Activated CD8-positive, alpha-beta T cell treated with anti-CD3 and anti-CD28 coated beads for 36 hours (primary cell): ENCODE results near the gene GSAP. TPM values are rescaled to one million over a fixed set of nuclear protein-coding genes. Genes with fewer than 3 reads are reported as not detected.

Experiments
- ATAC-seq: fragments of 200-7000 bp; cut with Tn5 transposase; one replicate; pipeline ENCODE4 v1.10.0; 2021; ENCODE audit warnings: mild to moderate bottlenecking, moderate library complexity
- CTCF ChIA-PET: fragments of 350-600 bp; sonication (Branson Sonifier 250); formaldehyde crosslinking; loops from one replicate; lab custom pipeline; 2021; ENCODE audit warnings: antibody characterized with exemption; lab: Charles Lee
- POLR2A ChIA-PET: fragments of 350-600 bp; sonication (Branson Sonifier 250); formaldehyde crosslinking; loops from one replicate; lab custom pipeline; 2021; ENCODE audit warnings: antibody characterized with exemption; lab: Charles Lee
- DNase-seq: peaks from one replicate; pipeline ENCODE4 v3.0.0-alpha.2; 2020
- H3K27ac Mint-ChIP-seq: one replicate; pipeline ENCODE4 v1.8.0; 2021; ENCODE audit warnings: mild to moderate bottlenecking, mixed read lengths
- H3K27me3 Mint-ChIP-seq: one replicate; pipeline ENCODE4 v1.8.0; 2021; ENCODE audit warnings: mixed read lengths
- H3K36me3 Mint-ChIP-seq: one replicate; pipeline ENCODE4 v1.8.0; 2021; ENCODE audit warnings: low read depth, mixed read lengths
- H3K4me1 Mint-ChIP-seq: one replicate; pipeline ENCODE4 v1.8.0; 2021; ENCODE audit warnings: low read depth, mixed read lengths
- H3K4me3 Mint-ChIP-seq: one replicate; pipeline ENCODE4 v1.8.0; 2021; ENCODE audit warnings: mild to moderate bottlenecking, moderate library complexity, mixed read lengths
- H3K9me3 Mint-ChIP-seq: one replicate; pipeline ENCODE4 v1.8.0; 2021; ENCODE audit warnings: mixed read lengths
- CTCF ChIP-seq: fragments of 200-600 bp; IDR thresholded peaks from one replicate; pipeline ENCODE4 v1.8.0; 2022; ENCODE audit warnings: antibody characterized with exemption, mild to moderate bottlenecking
- intact Hi-C: fragments of 100-400 bp; cut with micrococcal nuclease; formaldehyde crosslinking; loops from one replicate; pipeline ENCODE4 v1.10.0; 2022
- total RNA-seq, 2 experiments: library from RNA; stranded (reverse); gene quantifications; one replicate each; pipeline ENCODE4 v1.2.3, GENCODE V29; 2021

GSAP gene
- total RNA-seq, 2 experiments from 2014 or later: 1.9 to 3.0 TPM

GRCh38 chr7:77354484-77354883 is 61.7 kb downstream of the GSAP start:
- intact Hi-C loops: loop anchor here (10.0 kb wide), 1 partner anchor 110 kb away; no protein-coding TSS in a partner anchor
- CTCF ChIA-PET: interaction anchor here (1.5 kb wide), 1 partner anchor 23 kb away, joined by 5 read pairs; no protein-coding TSS in a partner anchor
- Mint-ChIP-seq H3K36me3 (no peaks in the 10 kb centered on the region), H3K9me3 (no peaks in the 10 kb centered on the region), H3K27me3 (no peaks in the 10 kb centered on the region), H3K4me3 (no peak overlapping the region), H3K4me1 (peaks cover 45% of the 10 kb centered on the region), H3K27ac (no peak overlapping the region)
- ATAC-seq (peak; percentile 9), DNase-seq (no peak)
- no peak for TF ChIP-seq CTCF
- POLR2A ChIA-PET: no interaction called here

GRCh38 chr7:77353911-77354310 is 62.2 kb downstream of the GSAP start:
- Mint-ChIP-seq H3K36me3 (no peaks in the 10 kb centered on the region), H3K4me1 (peaks cover 50% of the 10 kb centered on the region), H3K27me3 (no peaks in the 10 kb centered on the region), H3K9me3 (no peaks in the 10 kb centered on the region), H3K27ac (peak overlapping the region; percentile 49), H3K4me3 (no peak overlapping the region)
- DNase-seq: no peak
- intact Hi-C loops: loop anchor here (10.0 kb wide), 1 partner anchor 111 kb away; no protein-coding TSS in a partner anchor
- CTCF ChIA-PET: interaction anchor here (1.4 to 2.6 kb wide), 2 partner anchors 22 to 26 kb away, joined by 3 to 9 read pairs; no protein-coding TSS in a partner anchor
- POLR2A ChIA-PET: no interaction called here
- no peak for TF ChIP-seq CTCF
- no peak for ATAC-seq

- intact Hi-C loops: loop anchor here (10.0 kb wide), 1 partner anchor 111 kb away; no protein-coding TSS in a partner anchor
- Mint-ChIP-seq H3K4me3 (no peak overlapping the region), H3K36me3 (no peaks in the 10 kb centered on the region), H3K27me3 (no peaks in the 10 kb centered on the region), H3K9me3 (no peaks in the 10 kb centered on the region), H3K4me1 (peaks cover 55% of the 10 kb centered on the region), H3K27ac (peak overlapping the region; percentile 75)
- TF ChIP-seq CTCF: no peak
- POLR2A ChIA-PET: no interaction called here
- ATAC-seq: no peak
- no peak for DNase-seq
- CTCF ChIA-PET: interaction anchor here (1.0 to 2.6 kb wide), 3 partner anchors 21 to 39 kb away, joined by 3 to 9 read pairs (median 3); no protein-coding TSS in a partner anchor
Observed at GRCh38 chr7:77353407-77353721, 62.8 kb downstream of the GSAP start.

- no peaks in the 10 kb centered on the region for H3K9me3 Mint-ChIP-seq
- CTCF ChIA-PET: interaction anchor here (1.0 to 2.6 kb wide), 3 partner anchors 21 to 40 kb away, joined by 3 to 9 read pairs (median 3); no protein-coding TSS in a partner anchor
- H3K4me1 Mint-ChIP-seq: peaks cover 58% of the 10 kb centered on the region
- TF ChIP-seq CTCF: no peak
- peak overlapping the region; percentile 75 for H3K27ac Mint-ChIP-seq
- no peak overlapping the region for H3K4me3 Mint-ChIP-seq
- POLR2A ChIA-PET: interaction anchor here (1.2 kb wide), 1 partner anchor 10 kb away, joined by 3 read pairs; no protein-coding TSS in a partner anchor
- no peaks in the 10 kb centered on the region for H3K27me3 Mint-ChIP-seq
- no peak for DNase-seq
- no peak for ATAC-seq
- intact Hi-C loops: loop anchor here (10.0 kb wide), 1 partner anchor 112 kb away; no protein-coding TSS in a partner anchor
- H3K36me3 Mint-ChIP-seq: no peaks in the 10 kb centered on the region
Observed at GRCh38 chr7:77352665-77353406, 63.3 kb downstream of the GSAP start.
